ENCODE data around the gene DDIT3.

The DDIT3 gene

DNA sequence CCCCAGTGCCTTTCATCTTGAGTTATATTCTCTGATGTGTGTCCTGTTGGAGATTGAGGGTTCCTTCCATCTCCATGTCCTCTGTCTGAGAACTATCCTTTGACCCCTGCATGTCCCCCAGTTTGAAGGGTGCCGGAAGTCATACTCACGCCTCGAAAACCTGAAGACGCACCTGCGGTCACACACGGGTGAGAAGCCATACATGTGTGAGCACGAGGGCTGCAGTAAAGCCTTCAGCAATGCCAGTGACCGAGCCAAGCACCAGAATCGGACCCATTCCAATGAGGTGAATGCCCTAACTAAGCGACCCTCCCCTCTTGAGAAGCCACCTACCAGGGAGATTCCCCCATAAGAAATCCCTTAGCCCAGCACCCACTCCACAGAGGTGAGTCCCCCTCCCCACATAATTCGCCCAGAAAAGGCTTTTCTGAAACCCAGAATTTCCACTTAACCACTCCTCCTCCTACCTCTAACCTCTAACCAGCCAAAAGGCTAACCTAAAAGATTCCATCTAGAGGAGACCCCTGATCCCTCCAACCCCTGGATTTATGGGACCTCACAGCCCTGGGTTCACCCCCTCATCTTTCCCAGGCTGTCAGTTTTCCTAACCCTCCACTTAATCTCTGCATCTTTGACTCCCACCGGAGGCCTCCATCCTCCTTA, 53.0 kb downstream of the DDIT3 start:
- no peak for DNase-seq (ENCODE audit: low spot score)
